ENCODE data around the gene NBPF3.
"Not testable (repeated sequence)": the region's sequence is repeated elsewhere in the genome, so short reads cannot be mapped to it uniquely, and the experiment has no call there.

The NBPF3 gene

DNA sequence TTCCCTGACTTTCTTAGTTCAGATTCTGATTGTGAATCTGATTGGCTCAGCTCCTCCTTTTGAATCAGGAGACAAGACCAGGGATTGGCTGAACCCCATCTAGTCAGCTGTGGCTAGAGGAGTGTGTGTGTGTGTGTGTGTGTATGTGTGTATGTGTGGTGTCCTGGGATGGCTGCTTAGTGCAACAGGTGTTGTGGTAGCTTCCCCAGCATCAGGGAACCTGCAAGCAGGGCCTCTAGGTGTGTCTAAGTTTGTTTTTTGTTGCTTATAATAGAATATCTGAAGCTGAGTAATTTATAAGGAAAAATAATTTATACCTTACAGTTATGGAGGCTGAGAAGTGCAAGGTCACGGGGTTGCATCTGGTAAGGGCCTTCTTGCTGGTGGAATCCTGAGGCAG lies 56.1 kb downstream of the NBPF3 start:
- DNase-seq = no peak

DNA sequence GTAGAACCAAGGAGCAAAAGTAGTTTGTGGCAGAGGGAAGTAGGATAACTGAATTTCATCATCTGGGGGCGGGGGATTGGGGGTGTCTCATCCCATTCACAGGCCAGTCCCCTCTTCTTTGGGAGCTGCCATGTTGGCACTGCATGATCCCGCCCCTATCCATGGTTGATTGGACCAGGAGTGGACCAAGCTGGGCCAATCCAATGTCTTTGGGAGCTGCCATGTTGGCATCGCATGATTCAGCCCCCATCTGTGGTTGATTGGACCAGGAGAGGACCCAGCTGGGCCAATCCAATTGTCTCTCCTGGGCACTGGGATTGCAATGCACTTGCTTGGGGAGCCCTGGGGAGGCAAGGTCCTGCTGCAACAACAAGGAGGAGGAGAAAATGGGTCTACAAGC lies 56.9 kb downstream of the NBPF3 start:
- DNase-seq = no peak

DNA sequence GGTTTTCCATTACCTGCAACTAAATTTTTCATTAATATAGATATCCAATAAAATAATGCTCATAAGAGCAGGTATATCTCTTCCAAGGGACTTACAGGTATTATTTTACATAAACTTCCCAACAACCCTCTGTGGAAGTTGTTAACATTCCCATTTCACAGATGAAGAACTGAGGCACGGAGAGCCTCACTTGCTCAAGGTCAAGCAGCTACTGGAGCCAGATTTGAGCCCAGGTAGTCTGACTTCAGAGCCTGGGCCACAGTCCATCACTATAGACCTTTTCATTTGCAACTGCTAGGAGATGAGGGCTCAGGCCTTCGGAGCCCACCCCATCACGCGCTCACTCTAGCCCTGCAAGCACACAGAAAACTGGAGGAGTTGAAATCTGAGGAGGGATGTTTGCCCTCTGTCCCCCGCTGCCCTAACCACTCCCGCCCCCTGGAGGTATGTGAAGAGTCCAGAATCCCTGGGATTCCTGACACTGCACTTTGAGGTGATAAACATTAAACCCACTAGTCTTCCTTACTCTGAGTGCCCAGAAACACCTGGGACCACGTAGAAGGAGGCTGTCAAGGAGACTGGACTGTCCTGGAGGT lies 57.6 kb downstream of the NBPF3 start:
- peak; percentile 70 for DNase-seq

DNA sequence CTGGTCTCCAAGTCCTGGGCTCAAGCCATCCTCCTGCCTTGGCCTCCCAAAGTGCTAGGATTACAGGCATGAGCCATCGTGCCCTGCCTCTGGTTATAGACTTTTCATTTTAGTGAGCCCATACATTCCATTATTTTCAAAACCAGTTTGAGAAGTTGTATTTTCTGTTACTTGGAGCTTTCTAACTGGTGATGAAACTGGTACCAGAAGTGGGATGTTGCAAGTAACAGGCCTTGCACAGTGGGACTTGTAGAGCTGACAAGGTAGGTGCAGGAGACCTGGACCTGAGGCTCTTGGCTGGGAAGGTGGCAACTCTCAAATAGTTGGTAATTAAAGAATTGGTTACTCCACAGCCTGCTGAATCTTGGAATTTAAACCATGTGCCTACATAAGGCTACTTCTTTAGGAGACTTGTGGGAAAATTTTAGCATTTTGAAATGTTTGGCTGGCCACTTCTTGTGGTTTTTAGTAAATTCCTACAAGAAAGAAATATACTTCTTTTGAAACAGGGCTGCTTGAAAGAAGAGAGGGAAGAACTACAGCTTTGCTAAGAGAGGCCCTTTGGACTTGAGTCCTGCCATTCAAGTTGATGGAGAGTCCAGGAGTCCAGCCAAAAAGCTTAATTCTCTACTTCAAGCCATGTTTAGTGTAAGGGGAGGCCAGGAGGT lies 59.5 kb downstream of the NBPF3 start:
- no peak for DNase-seq

DNA sequence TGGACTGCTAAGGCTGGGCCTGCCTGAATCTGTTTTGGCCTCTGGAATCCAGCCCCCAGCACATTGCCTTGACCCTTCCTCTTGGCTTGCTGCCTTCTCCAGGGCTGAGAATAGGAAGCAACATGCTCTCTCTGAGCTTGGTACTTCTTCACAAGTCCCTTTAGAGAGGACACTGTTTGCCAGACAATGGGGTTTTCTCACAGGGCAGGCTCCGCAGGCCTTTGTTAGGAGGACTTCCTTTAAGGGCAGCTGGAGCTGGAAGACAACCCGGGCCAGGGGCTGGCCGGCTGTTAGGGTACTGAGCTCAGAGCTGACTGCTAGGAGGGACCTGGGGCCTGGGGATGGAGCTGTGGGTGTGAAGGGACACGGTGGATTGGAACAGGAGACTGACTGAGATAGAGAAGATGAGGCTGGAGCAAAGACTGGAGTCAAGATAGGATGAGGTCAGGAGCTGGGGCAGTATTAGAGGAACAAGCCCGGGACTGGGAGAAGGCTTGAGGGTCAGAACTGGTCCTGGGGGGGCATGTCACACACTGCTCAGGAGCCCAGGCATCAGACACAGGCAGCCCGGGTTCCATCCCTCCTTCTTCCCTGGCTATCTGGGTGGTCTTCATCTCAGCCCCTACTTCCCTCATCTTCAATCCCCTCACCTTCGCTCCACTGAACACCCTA lies 63.9 kb downstream of the NBPF3 start:
- no peak for DNase-seq

DNA sequence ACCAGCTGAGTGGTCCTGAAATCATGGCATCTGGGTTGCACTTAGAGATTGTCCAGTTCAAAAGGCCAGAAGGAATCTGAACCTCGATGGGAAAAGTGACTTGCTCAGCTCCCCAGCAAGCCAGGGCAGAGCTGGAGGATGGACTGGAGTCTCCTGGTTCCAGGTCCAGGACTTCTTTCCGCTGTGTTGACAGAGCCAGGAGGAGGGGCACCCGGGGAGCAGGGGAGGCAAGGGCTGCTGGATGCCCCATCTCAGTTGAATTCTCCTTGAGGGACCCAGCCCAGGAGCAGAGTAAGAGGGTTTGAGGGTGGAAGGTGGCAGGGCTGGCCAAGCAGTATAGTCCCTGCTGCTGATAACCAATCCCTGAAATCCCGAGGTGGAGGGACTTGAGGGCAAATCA lies 66.9 kb downstream of the NBPF3 start:
- DNase-seq = no peak

DNA sequence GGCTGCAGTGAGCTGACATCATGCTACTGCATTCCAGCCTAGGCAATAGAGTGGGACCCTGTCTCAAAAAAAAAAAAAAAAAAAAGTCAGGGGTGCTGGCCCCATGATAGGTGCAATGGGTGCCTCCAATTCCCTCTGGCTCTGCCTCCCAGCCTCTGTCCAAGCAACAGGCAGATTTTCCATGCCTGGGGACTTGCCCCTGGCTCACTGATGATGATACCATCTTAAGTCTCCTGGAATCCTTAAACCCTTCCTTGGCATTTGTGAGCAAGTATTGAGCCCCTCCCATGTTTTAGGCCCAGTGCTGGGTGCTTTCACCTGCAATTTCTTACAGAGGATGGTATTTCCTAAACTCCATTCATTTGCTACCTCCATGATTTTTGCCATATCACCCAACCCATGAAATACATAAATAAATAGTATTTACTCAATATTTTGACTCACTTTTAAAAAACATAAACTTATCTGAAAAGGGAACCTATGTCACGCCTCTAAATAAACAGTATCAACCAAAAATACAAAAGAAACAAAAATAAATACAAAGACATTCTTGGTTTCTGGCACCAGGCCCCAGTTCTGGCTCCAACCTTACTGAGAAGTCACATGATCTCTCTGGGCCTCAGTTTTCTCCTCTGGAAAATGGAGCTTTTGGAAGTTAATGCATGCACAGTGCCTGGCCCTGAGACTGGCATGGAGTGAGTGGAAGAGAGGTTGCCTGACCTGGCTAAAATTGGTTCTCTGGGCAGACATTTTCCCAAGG lies 67.8 kb downstream of the NBPF3 start:
- DNase-seq = no peak

DNA sequence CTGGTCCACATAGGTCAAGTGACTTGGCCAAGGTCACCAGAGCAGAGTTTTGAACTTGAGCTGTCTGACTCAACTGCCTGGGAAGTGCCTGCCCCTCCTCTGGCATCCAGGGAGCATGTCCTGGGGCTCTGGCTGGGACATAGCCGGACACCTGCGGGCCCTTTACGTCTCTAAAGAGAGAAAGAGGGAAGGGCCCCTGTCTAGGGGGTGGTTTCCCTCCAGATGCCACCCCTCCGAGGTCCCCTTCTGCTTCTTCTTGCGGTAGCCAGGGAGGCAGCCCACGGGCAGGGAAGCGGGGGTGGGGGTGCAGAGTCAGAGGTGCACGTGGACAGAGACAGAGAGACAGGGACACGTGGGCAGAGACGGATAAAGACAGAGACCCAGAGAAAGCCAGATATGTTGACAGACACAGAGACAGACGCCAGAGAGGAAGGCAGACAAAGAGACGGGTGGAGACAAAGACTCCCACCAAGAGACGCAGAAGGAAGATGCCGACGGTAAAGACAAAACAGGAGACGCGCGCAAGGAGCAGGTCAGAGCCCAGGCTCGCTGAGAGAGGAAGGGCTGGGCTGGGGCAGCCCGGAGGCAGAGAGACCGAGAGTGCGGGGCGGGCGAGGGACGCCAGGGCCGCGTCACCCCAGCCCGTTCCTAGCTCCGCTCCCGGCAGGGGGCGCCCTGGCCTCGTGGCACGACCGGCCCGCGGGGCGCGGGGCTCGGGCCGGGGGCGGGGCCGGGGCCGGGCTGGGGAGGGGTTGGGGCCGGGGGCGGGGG lies 68.8 kb downstream of the NBPF3 start:
- DNase-seq = peak; percentile 89

DNA sequence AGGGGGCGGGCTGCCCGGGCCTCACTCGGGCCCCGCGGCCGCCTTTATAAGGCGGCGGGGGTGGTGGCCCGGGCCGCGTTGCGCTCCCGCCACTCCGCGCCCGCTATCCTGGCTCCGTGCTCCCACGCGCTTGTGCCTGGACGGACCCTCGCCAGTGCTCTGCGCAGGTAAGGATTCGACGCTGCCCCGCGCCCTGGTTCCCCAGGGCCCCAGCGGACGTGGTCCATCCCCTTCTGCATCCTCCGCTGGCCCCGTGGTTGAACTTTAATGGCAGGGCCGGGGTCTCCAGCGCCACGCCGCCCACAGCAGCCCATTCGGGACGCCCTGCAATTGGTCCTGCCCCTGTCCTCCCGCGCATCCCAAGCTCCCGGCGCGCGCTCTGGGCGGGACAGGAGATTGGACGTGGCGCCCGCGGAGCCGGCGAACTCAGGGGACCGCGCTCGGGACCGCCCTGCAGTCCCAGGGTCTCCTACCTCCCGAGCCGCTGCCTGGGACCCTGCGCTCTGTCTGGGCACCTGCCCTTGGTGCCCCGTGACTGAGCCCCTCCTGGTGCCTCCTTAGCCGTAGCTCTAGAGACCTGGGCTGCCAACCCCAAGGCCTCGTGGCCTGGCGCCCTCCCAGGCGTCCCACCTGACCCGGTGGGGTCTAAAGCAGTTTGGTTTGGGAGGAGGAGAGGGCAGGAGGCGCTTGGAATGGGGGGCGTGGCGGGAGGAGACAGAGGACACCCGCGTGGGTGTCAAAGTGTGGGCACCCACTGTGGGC lies 69.6 kb downstream of the NBPF3 start, which contains the start of gene ALPL:
Gene ALPL (plus strand): TSS at position 73 of the 762 bp plus-strand sequence. CDS start 44,659 bp downstream, outside the sequence.
- peak; percentile 64 for DNase-seq

DNA sequence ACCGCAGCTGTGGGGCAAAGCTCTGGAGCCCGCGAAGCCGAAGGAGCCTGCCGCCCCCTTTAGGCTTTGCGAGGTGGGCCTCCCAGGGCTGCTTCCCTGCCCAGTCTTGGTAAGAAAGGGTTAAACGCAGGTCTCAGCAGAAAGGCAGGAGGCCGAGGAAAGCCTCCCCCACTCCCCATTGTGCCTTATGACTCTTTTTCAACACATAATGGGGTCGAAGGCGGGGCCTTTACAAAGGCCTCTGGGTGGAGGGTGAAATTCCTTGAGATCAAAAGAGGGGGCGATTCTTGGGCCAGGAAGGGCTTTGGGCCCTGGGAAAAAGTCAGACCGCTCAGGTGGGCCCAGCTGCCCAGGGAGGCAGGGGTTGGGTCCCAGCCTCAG lies 70.2 kb downstream of the NBPF3 start:
- no peak for DNase-seq

DNA sequence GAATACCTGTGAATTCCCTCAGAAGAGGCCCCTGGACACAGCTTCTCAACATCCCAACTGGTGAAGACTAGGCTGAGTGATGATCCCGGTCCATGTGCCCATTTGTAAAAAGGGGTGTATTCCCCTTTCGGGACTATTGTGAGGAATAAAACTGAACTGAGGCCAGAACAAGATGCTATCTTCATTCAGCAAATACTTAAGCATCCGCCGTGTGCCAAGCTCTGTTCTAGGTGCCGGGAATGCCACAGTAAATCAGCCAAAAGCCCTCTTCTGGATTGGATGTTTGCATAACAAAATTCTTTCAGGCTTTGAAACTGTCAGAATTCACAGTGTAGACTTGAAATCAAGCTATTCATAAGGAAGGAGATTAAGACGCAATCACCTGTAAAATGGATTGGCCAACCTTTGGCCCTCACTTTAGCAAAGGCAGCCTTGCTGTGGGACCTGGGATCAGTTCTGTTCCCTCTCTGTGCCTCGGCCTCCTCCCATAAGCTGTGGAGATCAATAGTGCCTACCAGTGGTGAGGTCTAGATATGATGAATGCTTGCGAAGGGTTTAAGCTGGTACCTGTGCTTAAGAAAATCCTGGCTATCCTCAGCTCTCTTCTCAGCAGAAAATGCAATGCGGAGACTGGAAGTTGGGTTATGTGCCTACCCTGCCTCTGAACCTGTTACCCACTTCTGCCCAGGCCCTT lies 71.1 kb downstream of the NBPF3 start:
- no peak for DNase-seq

DNA sequence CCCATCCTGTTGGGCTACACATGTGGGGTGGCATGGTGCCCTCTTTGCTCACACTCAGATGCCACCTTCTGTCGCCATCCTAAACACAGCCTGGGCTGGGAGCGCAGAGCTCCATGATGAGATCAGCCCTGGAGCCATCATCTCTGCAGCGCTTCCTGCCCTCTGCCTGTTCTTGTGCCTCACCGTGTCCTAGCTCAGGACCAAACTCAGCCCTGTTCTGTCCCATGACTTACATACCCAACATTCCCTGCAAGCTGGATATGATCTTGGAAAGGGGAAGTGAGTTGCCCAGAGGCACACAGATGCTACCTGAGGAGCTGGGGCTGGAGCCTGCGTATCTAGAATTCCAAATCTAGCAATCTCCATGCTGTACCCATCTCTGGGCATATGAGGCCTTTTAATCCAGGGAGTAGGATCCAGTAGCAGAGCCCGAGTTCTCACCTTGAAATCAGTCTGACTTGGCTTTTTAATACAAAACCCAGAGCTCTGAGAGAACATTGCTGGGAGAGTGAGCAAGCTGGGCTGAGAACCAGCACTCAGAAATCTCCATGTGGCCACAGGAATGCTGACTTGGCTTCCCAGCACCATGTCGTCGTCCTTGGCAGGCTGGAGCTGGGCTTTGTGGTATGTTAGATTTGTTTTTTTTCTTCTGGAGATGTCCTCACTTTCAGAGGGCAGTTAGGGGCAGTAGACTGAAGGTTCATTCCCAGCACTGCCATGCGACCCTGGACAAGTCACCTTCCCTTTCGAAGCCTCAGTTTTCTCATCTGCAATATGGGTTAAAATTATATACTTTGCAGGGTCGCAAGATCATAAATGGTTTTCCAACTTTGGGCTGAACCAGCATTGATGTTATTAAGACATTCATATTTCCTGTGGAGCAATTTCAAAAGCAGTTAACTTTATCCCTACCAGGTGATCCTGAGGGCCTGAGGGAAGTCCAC lies 71.9 kb downstream of the NBPF3 start:
- peak; percentile 87 for DNase-seq

DNA sequence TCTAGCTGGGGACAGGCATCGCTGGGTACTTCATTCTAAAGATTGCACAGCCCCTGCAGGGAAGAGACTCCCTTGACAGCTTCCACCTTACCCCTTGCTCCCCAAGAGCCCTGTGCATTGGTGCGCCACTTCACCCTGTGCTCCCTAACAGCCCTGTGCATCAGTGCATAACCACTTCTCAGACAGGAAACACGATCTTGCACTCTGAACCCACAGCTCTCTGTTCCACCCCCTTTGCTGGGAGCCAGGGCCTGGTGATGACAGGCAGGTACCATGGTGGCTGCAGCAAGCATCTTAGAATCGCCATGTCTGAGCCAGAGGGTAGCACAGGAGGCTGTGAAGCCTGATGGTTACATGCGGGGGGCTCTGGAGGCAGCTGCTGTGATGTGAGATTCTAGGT lies 74.3 kb downstream of the NBPF3 start:
- no peak for DNase-seq

DNA sequence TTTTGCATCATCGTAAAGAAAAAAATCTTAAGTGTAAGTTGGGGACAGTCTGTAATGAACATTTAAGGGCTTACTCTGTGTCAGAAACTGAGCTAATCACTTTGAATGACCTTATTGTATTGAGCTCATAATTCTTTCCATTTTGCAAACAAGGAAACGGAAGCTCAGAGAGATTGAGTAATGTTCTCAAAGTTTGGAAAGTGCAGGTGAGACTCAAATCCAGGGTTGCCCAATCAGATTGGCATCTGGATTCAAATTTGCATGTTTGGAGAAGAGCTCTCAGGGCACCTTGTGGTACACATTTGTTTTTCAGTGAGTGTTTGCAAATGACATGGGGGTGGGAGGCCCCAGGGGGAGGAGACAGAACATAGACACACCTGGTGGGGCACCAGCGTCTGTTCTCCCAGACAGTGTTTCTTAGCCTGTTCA lies 77.2 kb downstream of the NBPF3 start:
- DNase-seq = no peak

DNA sequence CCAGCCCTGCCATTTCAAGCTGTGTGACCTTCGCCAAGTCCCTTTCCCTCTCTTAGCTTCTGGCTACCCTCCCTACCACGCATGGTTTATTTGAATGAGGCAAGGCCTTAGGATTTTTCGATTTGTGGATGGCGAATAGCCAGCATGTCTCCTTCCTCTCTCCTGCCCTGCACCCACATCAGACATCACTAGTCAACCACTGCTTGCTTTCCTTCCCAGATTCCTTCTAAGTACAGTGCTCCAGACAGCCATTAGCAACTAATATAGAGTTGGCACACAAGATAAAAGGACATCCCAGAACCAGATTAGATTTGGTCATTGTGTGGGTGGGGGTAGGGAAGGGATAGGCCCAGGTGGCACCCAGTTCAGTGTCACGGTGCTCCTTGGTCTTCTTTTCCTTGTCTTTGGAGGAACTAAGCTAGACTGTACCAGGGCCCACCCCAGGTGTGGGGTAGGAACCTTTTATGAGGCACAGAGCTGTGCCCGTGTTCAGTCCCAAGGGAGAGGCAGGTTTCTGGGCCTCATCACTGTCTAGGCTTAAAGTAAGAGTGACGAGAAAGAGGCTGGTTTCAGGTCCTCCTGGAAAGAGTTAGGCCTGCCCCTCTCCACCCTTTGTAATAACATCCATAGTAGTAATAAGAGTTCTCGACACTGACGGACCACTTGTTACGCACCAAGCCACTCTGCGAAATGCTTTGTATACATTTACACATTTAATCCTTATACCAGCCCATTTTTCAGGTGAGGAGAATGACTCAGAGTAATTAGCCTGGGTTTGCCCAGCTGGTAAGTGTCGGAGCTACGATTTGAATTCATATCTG lies 77.9 kb downstream of the NBPF3 start:
- DNase-seq = no peak

DNA sequence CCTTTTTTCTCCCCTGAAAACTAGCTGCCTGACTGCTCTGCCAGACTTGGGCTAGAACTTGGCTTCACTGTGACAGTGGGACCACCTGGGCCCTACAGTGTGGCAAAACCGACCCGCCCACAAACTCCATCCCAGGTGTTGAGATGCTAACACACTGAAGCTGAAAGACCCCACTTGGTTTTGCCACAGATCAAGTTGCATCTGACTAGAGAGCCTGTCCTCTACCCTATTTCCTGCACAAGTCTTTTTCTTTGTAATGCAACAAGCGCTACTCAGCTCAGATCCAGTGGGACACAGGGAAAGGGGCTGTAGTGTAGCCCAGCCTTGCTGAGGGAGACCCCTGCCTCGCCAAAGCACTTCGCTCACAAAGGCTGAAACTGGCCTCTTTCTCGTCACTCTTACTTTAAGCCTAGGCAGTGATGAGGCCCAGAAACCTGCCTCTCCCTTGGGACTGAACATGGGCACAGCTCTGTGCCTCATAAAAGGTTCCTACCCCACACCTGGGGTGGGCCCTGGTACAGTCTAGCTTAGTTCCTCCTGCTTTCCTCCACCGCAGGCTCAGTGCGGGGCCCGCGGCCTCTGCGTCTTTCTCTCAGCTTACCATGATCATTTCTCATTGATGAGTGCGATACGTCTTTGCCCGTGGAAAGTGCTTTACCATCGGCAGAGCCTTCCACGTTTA lies 79.0 kb downstream of the NBPF3 start:
- DNase-seq = no peak

DNA sequence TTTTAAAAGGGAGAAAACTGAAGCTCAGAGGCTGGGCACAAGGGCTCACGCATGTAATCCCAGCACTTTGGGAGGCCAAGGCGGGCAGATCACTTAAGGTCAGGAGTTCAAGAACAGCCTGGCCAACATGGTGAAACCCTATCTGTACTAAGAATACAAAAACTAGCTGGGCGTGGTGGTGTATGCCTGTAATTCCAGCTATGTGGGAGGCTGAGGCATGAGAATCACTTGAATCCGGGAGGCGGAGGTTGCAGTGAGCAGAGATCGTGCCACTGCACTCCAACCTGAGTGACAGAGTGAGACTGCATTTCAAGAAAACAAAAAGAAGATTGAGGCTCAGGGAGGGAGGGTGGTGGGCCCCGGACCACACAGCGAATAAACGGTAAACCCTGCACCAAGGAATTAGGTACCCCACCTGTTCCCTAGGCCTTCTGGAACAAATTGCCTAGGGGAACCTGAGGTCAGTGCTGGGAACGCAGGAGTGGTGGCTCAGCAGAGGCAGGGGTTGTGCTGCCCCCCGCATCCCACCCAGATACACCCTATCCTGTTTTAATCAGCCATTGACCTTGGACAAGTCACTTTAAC lies 79.6 kb downstream of the NBPF3 start:
- DNase-seq = not testable (repeated sequence)

Data from islet precursor cell (in vitro differentiated cells).